HepG2 (cell line): Measurements from ENCODE around the gene SLC22A15. TPM values are rescaled to one million over a fixed set of nuclear protein-coding genes. Genes with fewer than 3 reads are reported as not detected.

Source experiments
- ATAC-seq: fragments of 200-7000 bp; cut with Tn5 transposase; 3 replicates; pipeline ENCODE4 v1.9.1; 2020; ENCODE audit warnings: mild to moderate bottlenecking, moderate library complexity
- BruUV-seq: library from RNA; stranded (reverse); fragments of 400-500 nt; replicated peaks from 2 replicates; lab custom pipeline; 2021; lab: Mats Ljungman, UMichigan
- CTCF ChIA-PET: fragments of 300-600 bp; formaldehyde crosslinking; extraction: SDS; loops from one replicate; lab custom pipeline; 2021; ENCODE audit warnings: low total read pairs, inconsistent platforms, low intra/inter-chr PET ratio; lab: Yijun Ruan, JAX
- POLR2A ChIA-PET: fragments of 350-600 bp; sonication (Branson Sonifier 250); formaldehyde crosslinking; loops from one replicate; lab custom pipeline; 2020; ENCODE audit warnings: antibody characterized with exemption, inconsistent platforms; lab: Yijun Ruan, JAX
- DNase-seq: peaks from one replicate; pipeline ENCODE4 v3.0.0-alpha.2; 2015; ENCODE audit warnings: low spot score
- FAIRE-seq: peaks from 3 replicates; lab custom pipeline; 2011; peaks lifted over from hg19 to GRCh38; lab: Jason Lieb, UNC
- H2AFZ ChIP-seq: one replicate; pipeline ENCODE4 v1.6.1; 2011; ENCODE audit warnings: low read length, inconsistent platforms
- H3K27ac ChIP-seq: fragments of 300-600 bp; 3 replicates; pipeline ENCODE4 v1.8.0; 2011; ENCODE audit warnings: mixed run types, mild to moderate bottlenecking, mixed read lengths, low read length, inconsistent platforms; ENCODE audit not compliant: insufficient read depth; ENCODE audit errors: extremely low read length
- H3K27me3 ChIP-seq, 2 experiments: fragments of 200-600 bp in 1 of 2; 2 replicates in 1 of 2; 3 replicates in 1 of 2; pipeline versions ENCODE4 v1.6.0 to v1.8.0; 2011; ENCODE audit warnings: low read length in 2 of 2, mild to moderate bottlenecking in 2 of 2, moderate library complexity in 2 of 2, inconsistent platforms in 1 of 2; ENCODE audit not compliant: insufficient read depth in 2 of 2, control insufficient read depth in 1 of 2
- H3K36me3 ChIP-seq, 2 experiments: fragments of 200-600 bp in 1 of 2; replicated peaks in 1 of 2; 2 replicates in 1 of 2; 3 replicates in 1 of 2; pipeline versions ENCODE4 v1.5.1 to v1.8.0; 2011; ENCODE audit warnings: low read length in 2 of 2, inconsistent platforms in 1 of 2; ENCODE audit not compliant: insufficient read depth in 2 of 2, control insufficient read depth in 1 of 2
- H3K4me1 ChIP-seq: 2 replicates; pipeline ENCODE4 v1.5.1; 2012; ENCODE audit warnings: low read length, inconsistent platforms; ENCODE audit not compliant: insufficient read depth
- H3K4me2 ChIP-seq: 2 replicates; pipeline ENCODE4 v1.6.0; 2011; ENCODE audit warnings: low read depth, low read length, inconsistent platforms
- H3K4me3 ChIP-seq, 3 experiments: fragments of 200-600 bp in 1 of 3; sonication (generic), shearing (Covaris generic) in 1 of 3; replicated peaks in 1 of 3; 2 replicates each; pipeline ENCODE4 v1.5.1; 2011 to 2016; ENCODE audit warnings: low read length in 3 of 3, inconsistent platforms in 2 of 3, low read depth in 2 of 3, mild to moderate bottlenecking in 2 of 3, control low read depth in 1 of 3, mixed read lengths in 1 of 3; ENCODE audit not compliant: insufficient read depth in 1 of 3
- H3K79me2 ChIP-seq: one replicate; pipeline ENCODE4 v1.6.1; 2011; ENCODE audit warnings: low read length, inconsistent platforms; ENCODE audit not compliant: insufficient read depth
- H3K9ac ChIP-seq: 2 replicates; pipeline ENCODE4 v1.6.0; 2011; ENCODE audit warnings: mild to moderate bottlenecking, low read depth, low read length, inconsistent platforms; ENCODE audit not compliant: insufficient read depth
- H3K9me3 ChIP-seq: 2 replicates; pipeline ENCODE4 v1.5.1; 2012; ENCODE audit warnings: mild to moderate bottlenecking, low read length
- H4K20me1 ChIP-seq: 2 replicates; pipeline ENCODE4 v1.6.0; 2011; ENCODE audit warnings: inconsistent platforms, mild to moderate bottlenecking, low read length, moderate library complexity; ENCODE audit not compliant: insufficient read depth
- ETV6 ChIP-seq: sonication (generic); formaldehyde crosslinking; conservative IDR thresholded peaks from 2 replicates; pipeline ENCODE4 v1.4.0; 2020; ENCODE audit warnings: missing genetic modification reagents
- SPEN ChIP-seq: sonication (generic); formaldehyde crosslinking; IDR thresholded peaks from 2 replicates; pipeline ENCODE4 v1.5.1; 2020; ENCODE audit warnings: low read depth, mild to moderate bottlenecking, missing genetic modification reagents
- TARDBP ChIP-seq: sonication (generic); formaldehyde crosslinking; IDR thresholded peaks from 2 replicates; pipeline ENCODE4 v1.8.0; 2022; ENCODE audit warnings: mild to moderate bottlenecking, missing genetic modification reagents
- ZNF275 ChIP-seq: sonication (generic); formaldehyde crosslinking; IDR thresholded peaks from 2 replicates; pipeline ENCODE4 v1.8.0; 2022; ENCODE audit warnings: missing genetic modification reagents, mild to moderate bottlenecking, inconsistent platforms, borderline replicate concordance
- ZNF577 ChIP-seq: sonication (generic); formaldehyde crosslinking; IDR thresholded peaks from 2 replicates; pipeline ENCODE4 v1.4.0; 2020; ENCODE audit warnings: mild to moderate bottlenecking, low read depth, missing genetic modification reagents, borderline replicate concordance
- WGBS: methylation state at CpG from one replicate; pipeline ENCODE4 v1.1.6; 2017; ENCODE audit warnings: low lambda C conversion rate; 5-methylcytosine and 5-hydroxymethylcytosine counted together
- in situ Hi-C: cut with HindIII; loops from 2 replicates; pipeline ENCODE4 v1.10.0; 2017; ENCODE audit warnings: low pct_unique_long_range_greater_than_20kb; ENCODE audit not compliant: extremely low pct_ligation_motif_present
- intact Hi-C: fragments of 100-400 bp; cut with micrococcal nuclease; formaldehyde crosslinking; loops from one replicate; pipeline ENCODE4 v1.10.0; 2022; ENCODE audit not compliant: unreplicated experiment
- polyA plus RNA-seq, 8 experiments: library from polyadenylated mRNA; depleted of rRNA in 3 of 8; stranded (reverse) in 7 of 8; unstranded in 1 of 8; fragments of >200 nt; fragmentation: Illumina TruSeq in 4 of 8; extraction: Trizol in 4 of 8; gene quantifications; 2 replicates each; pipeline versions ENCODE4 v1.2.1 to v1.2.3, GENCODE V29; 2011 to 2016; ENCODE audit warnings: low read depth in 4 of 8, missing spikeins in 1 of 8, mixed read lengths in 1 of 8; ENCODE audit not compliant: insufficient read depth in 1 of 8
- total RNA-seq, 5 experiments: library from RNA; depleted of rRNA; stranded (reverse); fragments of >200 nt; fragmentation: Illumina TruSeq; extraction: Trizol; gene quantifications; 2 replicates each; pipeline ENCODE4 v1.2.3, GENCODE V29; 2016; ENCODE audit warnings: low read depth in 1 of 5
- TF ChIP-seq, protein P1 (sequence below): sonication (generic); formaldehyde crosslinking; IDR thresholded peaks from 2 replicates; pipeline ENCODE4 v1.8.1; 2023; ENCODE audit warnings: mild to moderate bottlenecking, missing genetic modification reagents
- TF ChIP-seq, protein P2 (sequence below), 2 experiments: sonication (generic) in 1 of 2; formaldehyde crosslinking in 1 of 2; IDR thresholded peaks; 2 replicates each; pipeline versions ENCODE4 v1.5.1 to v1.6.1; 2011 to 2020; ENCODE audit warnings: borderline replicate concordance in 1 of 2, low read depth in 1 of 2, low read length in 1 of 2, mild to moderate bottlenecking in 1 of 2, missing genetic modification reagents in 1 of 2, moderate library complexity in 1 of 2
- TF ChIP-seq, protein P3 (sequence below): sonication (generic); formaldehyde crosslinking; conservative IDR thresholded peaks from 2 replicates; pipeline ENCODE4 v1.4.0; 2020; ENCODE audit warnings: missing genetic modification reagents
- TF ChIP-seq, protein P4 (sequence below): sonication (generic); formaldehyde crosslinking; IDR thresholded peaks from 2 replicates; pipeline ENCODE4 v1.4.0; 2020; ENCODE audit warnings: missing genetic modification reagents

The SLC22A15 gene
- total and polyA plus RNA-seq, 2 of the 13 experiments (the other 11 are each of a cell fraction or from before 2014, with no cell fraction given) = 0.24 to 1.7 TPM

GRCh38 chr1:116008656-116009390, 32.5 kb downstream of the SLC22A15 start:
- DNase-seq (no peak), FAIRE-seq (no peak), ATAC-seq (no peak)
- intact Hi-C loops = no loop called here
- Histone ChIP-seq H4K20me1 (no peaks in the 10 kb centered on the region), H3K4me1 (no peaks in the 10 kb centered on the region), H3K27me3 (no peaks in the 10 kb centered on the region), H3K9ac (no peak overlapping the region), H3K79me2 (no peaks in the 10 kb centered on the region), H3K4me2 (no peak overlapping the region), H3K27ac (no peak overlapping the region), H3K36me3 (no peaks in the 10 kb centered on the region), H3K9me3 (peaks cover 4% of the 10 kb centered on the region), H3K4me3 (no peak overlapping the region), H2AFZ (no peak overlapping the region)
- 59% methylated on average over 6 of the region's 6 CpGs for WGBS
- ChIA-PET POLR2A (no interaction called here), CTCF (no interaction called here)
- in situ Hi-C loops = no loop called here
- BruUV-seq = no TSS peak
- TF ChIP-seq, protein P1, sequence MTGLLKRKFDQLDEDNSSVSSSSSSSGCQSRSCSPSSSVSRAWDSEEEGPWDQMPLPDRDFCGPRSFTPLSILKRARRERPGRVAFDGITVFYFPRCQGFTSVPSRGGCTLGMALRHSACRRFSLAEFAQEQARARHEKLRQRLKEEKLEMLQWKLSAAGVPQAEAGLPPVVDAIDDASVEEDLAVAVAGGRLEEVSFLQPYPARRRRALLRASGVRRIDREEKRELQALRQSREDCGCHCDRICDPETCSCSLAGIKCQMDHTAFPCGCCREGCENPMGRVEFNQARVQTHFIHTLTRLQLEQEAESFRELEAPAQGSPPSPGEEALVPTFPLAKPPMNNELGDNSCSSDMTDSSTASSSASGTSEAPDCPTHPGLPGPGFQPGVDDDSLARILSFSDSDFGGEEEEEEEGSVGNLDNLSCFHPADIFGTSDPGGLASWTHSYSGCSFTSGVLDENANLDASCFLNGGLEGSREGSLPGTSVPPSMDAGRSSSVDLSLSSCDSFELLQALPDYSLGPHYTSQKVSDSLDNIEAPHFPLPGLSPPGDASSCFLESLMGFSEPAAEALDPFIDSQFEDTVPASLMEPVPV (CRISPR knock-in tag) = no peak
- TF ChIP-seq, protein P2, sequence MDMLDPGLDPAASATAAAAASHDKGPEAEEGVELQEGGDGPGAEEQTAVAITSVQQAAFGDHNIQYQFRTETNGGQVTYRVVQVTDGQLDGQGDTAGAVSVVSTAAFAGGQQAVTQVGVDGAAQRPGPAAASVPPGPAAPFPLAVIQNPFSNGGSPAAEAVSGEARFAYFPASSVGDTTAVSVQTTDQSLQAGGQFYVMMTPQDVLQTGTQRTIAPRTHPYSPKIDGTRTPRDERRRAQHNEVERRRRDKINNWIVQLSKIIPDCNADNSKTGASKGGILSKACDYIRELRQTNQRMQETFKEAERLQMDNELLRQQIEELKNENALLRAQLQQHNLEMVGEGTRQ (IDR thresholded peaks at IDR 0.05; ENCODE audit: low read depth, low read length) = no peak
- TF ChIP-seq, protein P2 (CRISPR knock-in tag; IDR thresholded peaks at IDR 0.05; ENCODE audit: borderline replicate concordance) = no peak
- no peak for TF ChIP-seq ZNF275 (CRISPR knock-in tag)
- TF ChIP-seq, protein P3, sequence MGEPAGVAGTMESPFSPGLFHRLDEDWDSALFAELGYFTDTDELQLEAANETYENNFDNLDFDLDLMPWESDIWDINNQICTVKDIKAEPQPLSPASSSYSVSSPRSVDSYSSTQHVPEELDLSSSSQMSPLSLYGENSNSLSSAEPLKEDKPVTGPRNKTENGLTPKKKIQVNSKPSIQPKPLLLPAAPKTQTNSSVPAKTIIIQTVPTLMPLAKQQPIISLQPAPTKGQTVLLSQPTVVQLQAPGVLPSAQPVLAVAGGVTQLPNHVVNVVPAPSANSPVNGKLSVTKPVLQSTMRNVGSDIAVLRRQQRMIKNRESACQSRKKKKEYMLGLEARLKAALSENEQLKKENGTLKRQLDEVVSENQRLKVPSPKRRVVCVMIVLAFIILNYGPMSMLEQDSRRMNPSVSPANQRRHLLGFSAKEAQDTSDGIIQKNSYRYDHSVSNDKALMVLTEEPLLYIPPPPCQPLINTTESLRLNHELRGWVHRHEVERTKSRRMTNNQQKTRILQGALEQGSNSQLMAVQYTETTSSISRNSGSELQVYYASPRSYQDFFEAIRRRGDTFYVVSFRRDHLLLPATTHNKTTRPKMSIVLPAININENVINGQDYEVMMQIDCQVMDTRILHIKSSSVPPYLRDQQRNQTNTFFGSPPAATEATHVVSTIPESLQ = no peak
- TF ChIP-seq ZNF577 (CRISPR knock-in tag) = no peak
- TF ChIP-seq, protein P4, sequence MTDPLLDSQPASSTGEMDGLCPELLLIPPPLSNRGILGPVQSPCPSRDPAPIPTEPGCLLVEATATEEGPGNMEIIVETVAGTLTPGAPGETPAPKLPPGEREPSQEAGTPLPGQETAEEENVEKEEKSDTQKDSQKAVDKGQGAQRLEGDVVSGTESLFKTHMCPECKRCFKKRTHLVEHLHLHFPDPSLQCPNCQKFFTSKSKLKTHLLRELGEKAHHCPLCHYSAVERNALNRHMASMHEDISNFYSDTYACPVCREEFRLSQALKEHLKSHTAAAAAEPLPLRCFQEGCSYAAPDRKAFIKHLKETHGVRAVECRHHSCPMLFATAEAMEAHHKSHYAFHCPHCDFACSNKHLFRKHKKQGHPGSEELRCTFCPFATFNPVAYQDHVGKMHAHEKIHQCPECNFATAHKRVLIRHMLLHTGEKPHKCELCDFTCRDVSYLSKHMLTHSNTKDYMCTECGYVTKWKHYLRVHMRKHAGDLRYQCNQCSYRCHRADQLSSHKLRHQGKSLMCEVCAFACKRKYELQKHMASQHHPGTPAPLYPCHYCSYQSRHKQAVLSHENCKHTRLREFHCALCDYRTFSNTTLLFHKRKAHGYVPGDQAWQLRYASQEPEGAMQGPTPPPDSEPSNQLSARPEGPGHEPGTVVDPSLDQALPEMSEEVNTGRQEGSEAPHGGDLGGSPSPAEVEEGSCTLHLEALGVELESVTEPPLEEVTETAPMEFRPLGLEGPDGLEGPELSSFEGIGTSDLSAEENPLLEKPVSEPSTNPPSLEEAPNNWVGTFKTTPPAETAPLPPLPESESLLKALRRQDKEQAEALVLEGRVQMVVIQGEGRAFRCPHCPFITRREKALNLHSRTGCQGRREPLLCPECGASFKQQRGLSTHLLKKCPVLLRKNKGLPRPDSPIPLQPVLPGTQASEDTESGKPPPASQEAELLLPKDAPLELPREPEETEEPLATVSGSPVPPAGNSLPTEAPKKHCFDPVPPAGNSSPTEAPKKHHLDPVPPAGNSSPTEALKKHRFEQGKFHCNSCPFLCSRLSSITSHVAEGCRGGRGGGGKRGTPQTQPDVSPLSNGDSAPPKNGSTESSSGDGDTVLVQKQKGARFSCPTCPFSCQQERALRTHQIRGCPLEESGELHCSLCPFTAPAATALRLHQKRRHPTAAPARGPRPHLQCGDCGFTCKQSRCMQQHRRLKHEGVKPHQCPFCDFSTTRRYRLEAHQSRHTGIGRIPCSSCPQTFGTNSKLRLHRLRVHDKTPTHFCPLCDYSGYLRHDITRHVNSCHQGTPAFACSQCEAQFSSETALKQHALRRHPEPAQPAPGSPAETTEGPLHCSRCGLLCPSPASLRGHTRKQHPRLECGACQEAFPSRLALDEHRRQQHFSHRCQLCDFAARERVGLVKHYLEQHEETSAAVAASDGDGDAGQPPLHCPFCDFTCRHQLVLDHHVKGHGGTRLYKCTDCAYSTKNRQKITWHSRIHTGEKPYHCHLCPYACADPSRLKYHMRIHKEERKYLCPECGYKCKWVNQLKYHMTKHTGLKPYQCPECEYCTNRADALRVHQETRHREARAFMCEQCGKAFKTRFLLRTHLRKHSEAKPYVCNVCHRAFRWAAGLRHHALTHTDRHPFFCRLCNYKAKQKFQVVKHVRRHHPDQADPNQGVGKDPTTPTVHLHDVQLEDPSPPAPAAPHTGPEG (CRISPR knock-in tag) = no peak
- TF ChIP-seq SPEN (CRISPR knock-in tag) = no peak
- no peak for TF ChIP-seq ETV6 (CRISPR knock-in tag)
- no peak for TF ChIP-seq TARDBP
